GM18909 (cell line): ENCODE measurements around the gene CDYL2.

ENCODE experiments used
- ATAC-seq: cut with Tn5 transposase; IDR thresholded peaks from one replicate; pipeline ENCODE4 v1.9.1; 2021; ENCODE audit warnings: mild to moderate bottlenecking; ENCODE audit not compliant: unreplicated experiment, poor library complexity

Gene CDYL2

DNA sequence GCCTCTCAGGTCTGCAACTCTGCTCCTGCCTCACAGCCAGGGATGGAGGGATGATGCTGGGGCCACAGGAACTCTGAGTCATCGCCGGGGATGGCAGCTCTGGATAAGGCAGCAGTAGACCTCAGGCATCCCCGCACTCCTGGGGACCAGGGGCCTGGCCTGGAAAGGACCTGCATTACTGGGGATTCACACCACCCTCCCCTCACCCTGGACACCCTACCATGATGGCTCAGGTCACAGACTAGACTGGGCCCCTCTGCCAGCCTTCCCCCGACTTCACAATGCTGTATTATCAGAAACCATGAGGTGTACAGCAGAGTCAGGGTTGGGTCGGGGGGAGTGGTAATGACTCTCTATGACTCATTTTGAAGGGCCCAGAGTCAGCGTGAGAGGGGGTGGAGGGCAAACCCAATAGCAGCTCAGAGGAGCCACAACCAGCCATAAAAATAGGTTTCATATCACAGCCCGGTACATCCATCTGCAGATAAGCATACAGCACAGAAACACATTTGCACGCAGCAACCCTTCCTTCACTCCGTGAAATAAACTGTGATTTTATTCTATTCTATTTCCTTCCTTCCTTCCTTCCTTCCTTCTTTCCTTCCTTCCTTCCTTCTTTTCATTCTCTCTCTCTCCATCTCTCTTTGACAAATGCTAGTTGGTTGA lies 234.8 kb downstream of the CDYL2 start:
- no peak for ATAC-seq

DNA sequence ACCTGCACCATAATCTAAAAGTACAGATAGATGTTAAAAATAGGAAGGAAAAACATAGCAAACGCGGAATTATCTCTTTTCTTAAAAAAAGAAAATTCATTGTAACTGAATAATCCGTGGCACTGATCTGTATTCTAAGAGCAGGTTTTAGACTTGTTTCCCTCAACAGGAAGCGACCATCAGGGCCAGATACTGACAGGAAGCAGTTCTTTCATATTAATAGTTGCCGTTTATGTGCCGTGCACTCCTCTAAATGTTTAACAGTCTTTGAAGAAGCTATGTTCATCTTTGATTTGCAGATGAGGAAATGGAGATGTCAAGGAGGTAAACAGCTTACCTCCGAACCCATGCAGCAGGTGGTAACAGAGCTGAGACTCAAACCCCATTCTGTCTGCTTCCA lies 240.0 kb downstream of the CDYL2 start:
- ATAC-seq = no peak

DNA sequence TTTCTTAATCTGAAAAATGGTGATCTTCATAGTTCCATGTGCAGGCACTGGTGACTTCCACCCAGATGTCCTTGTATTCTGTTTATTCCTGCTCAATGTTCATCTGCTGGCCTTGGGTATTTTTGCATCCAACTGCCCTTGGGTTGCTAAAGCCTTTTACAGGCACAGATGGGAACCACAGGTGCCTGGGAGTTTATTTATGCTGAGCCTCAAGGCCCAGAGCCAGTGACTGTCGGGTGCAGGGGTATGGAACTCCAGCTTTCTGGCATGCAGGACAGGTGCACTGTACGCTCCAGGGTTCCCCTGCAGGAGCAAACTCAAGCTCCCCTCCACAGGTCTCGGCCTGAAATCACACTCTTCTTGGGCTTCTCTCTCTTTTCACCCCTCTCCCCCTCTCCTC lies 241.3 kb downstream of the CDYL2 start:
- ATAC-seq = no peak

DNA sequence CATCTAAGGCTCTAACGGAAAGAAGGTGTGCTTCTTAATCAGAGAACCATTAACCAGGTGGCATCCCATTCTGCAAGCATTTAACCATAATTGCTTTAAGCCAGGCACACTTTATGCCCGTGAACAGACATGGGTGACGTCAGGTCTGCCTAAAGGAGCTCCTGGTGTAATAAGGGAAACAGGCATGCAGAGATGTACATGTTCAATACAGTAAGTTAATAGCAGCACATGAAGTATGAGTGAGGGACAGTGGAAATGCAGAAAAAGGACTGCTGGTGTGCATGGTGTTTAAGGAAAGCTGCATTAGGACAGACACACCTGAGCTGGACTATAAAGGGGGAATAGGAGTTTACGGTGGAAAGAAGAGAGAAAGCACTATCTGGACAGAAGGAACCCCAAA lies 245.0 kb downstream of the CDYL2 start:
- no peak for ATAC-seq

DNA sequence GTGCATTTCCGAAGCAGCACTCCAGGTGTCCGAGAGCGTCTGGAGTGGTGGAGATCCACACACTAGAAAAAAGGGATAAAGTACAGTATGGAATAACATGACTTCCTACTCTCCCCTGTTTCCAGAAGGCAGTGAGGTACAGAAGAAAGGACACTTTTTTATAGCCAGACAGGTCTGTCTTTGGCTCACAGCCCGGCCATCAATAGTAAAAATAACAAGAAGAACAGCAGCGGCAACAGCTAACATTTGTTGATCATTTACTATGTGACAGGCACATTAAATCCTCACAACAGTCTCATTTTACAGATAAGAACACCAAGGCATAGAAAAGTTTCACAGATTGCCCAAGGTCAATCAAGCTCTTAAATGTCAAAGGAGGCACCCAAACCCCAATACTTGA lies 247.4 kb downstream of the CDYL2 start:
- ATAC-seq = no peak

DNA sequence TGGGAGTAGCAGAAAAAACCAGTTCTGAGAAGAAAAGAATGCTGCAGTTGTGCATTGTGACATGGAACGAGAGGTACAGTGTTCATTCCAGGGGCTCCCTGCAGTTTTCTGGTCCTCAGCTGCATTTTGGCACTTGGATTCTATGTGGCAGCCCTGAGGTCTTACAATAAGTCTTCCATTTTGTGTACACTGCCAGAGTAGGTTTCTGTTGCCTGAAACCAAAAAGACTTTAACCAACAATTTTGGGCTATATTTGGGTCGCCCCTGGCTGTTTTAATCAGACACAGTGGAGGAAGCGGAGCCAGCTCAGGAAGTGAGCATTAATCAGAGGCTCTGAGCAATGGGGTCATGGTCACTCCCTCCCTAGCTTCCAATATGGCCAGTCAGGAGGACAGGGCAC lies 247.9 kb downstream of the CDYL2 start:
- ATAC-seq = no peak

DNA sequence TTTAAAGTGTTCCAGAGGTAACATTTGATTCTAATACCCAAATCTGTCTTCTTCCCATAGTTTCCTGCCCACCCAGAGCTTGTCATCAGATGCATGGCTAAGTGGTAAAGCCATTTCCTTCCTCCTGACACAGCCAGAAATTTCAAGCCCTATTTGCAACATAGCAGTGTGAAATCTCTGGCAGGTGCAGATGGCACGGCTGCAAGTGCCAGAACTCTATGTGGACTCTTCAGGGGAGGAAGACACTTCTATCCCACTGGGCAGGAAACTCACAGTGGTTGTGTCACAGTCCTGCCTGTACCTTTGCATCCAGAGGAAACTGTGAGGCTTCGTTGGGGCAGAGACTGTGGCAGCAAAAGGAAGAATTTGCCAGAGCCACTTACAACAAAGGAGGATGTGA lies 250.4 kb downstream of the CDYL2 start:
- ATAC-seq = no peak

DNA sequence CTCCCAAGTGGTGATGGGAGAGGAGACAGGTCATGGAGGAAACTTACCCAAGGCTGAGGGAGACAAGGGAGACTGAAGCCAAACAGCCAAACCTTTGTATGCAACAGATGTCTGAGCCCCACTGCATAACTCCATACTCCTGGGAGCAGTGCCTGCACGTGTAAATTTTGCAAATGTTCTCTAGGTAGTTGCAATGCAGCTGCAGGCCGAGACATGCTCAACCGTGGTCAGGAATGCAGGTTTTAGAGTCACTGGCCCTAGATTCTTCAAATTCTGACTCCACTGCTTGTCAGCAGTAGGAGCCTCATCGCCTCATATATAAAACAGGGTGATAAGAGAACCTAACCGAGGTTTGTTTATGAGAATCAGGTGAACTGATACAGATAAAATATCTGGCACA lies 252.1 kb downstream of the CDYL2 start:
- ATAC-seq = no peak
